OCI-LY1 (cell line): Measurements from ENCODE around the gene UBE2D1.

Source experiments
- CTCF ChIP-seq: fragments of 200-600 bp; sonication (generic), shearing (Covaris generic); IDR thresholded peaks from 2 replicates; pipeline ENCODE4 v1.5.1; 2017; ENCODE audit warnings: mild to moderate bottlenecking, antibody characterized with exemption, low read length, moderate library complexity, mixed read lengths
- EZH2 ChIP-seq: fragments of 200-600 bp; sonication (generic), shearing (Covaris generic); IDR thresholded peaks from 2 replicates; pipeline ENCODE4 v1.8.0; 2017; ENCODE audit warnings: borderline replicate concordance, mixed run types, mild to moderate bottlenecking, antibody characterized with exemption, low read length, moderate library complexity, mixed read lengths

GRCh38 chr10:58331646-58332045 is 3.2 kb upstream of the UBE2D1 start:
- no peak for TF ChIP-seq CTCF
- no peak for TF ChIP-seq EZH2
